ENCODE data around the gene AFG3L2. TPM values are rescaled to one million over a fixed set of nuclear protein-coding genes. Genes with fewer than 3 reads are reported as not detected.
A peak's percentile ranks its signal among the peaks of the same experiment; 100 is the strongest.

AFG3L2 gene
- total RNA-seq, 1 experiment from 2014 or later: 73.5 TPM

DNA sequence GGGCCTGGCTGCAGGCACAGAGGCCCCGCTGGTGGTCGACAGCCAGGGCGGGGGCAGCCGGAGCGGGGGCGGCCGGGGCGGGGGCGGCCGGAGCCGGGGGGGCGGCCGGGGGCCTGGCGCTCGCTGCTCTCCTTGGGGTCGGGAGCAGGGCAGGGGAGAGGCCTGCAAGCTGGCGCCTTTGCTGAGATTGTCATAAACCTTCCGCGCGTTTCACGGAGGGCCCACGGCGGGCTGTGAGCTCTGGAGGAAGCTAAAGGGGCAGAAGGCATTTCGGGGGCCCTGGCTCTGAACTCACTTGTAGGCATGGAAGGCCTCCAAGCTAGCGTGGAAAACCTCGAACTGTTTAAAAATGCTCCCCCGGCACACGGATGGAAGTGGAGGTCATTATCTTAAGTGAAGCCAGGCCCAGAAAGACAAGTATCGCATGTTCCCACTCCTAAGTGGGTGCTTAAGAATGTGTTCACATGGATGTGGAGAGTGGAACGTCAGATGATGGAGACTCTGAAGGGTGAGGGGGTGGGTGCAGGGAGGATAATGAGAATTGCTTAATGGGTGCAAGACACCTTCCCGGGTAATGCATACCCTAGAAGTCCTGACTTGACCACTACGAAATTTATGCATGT is 31.3 kb upstream of the AFG3L2 start:
- Histone ChIP-seq H3K9ac (ENCODE audit: extremely low read depth, insufficient read length, low read length) (peak overlapping the region; percentile 51), H2AFZ (ENCODE audit: low read length) (no peak overlapping the region)
- H3K27ac Mint-ChIP-seq: peak overlapping the region in 1 of 3 experiments; percentile 33; a peak in 1 of 7 replicates

More for the DNA sequence above, 31.3 kb upstream of the AFG3L2 start:
- no peaks in the 10 kb centered on the region for H3K9me3 ChIP-seq (ENCODE audit: control insufficient read depth, low read depth, low read length)
- no peak overlapping the region for H3K4ac ChIP-seq (ENCODE audit: low read depth, low read length)
- peaks cover 3% of the 10 kb centered on the region; the same call in 1 of the 2 replicates for H3K27me3 ChIP-seq (ENCODE audit: insufficient read depth, low read length)
- DNase-seq: no peak
- H3K4me1 Mint-ChIP-seq: peaks cover 22 to 24% of the 10 kb centered on the region in 2 experiments
- no peak overlapping the region for H3T11ph ChIP-seq (ENCODE audit: low read length)
- no peak overlapping the region for H2BK15ac ChIP-seq (ENCODE audit: low read depth, low read length)
- H3K9me3 Mint-ChIP-seq: peaks cover 3% of the 10 kb centered on the region in 2 experiments; a peak in 3 of 5 replicates
- H2BK5ac ChIP-seq (ENCODE audit: insufficient read length, low read length): no peak overlapping the region
- H3K79me1 ChIP-seq (ENCODE audit: insufficient read depth, low read depth, low read length, poor library complexity, severe bottlenecking): no peaks in the 10 kb centered on the region
- no peaks in the 10 kb centered on the region for H4K20me1 ChIP-seq (ENCODE audit: control insufficient read depth, insufficient read depth, insufficient read length)
- H2BK20ac ChIP-seq (ENCODE audit: low read depth, low read length, poor library complexity, severe bottlenecking): no peak overlapping the region
- H4K8ac ChIP-seq (replicated peaks; ENCODE audit: insufficient read length, low read depth, low read length): no peak overlapping the region
- H3K4me2 ChIP-seq (ENCODE audit: insufficient read depth, insufficient read length, low read length): peak overlapping the region; percentile 89
- peaks cover 47% of the 10 kb centered on the region for H3K27me3 Mint-ChIP-seq (ENCODE audit: low read depth)
- H3K79me2 ChIP-seq (ENCODE audit: insufficient read depth, low read length): no peaks in the 10 kb centered on the region
- TF ChIP-seq, protein P1, sequence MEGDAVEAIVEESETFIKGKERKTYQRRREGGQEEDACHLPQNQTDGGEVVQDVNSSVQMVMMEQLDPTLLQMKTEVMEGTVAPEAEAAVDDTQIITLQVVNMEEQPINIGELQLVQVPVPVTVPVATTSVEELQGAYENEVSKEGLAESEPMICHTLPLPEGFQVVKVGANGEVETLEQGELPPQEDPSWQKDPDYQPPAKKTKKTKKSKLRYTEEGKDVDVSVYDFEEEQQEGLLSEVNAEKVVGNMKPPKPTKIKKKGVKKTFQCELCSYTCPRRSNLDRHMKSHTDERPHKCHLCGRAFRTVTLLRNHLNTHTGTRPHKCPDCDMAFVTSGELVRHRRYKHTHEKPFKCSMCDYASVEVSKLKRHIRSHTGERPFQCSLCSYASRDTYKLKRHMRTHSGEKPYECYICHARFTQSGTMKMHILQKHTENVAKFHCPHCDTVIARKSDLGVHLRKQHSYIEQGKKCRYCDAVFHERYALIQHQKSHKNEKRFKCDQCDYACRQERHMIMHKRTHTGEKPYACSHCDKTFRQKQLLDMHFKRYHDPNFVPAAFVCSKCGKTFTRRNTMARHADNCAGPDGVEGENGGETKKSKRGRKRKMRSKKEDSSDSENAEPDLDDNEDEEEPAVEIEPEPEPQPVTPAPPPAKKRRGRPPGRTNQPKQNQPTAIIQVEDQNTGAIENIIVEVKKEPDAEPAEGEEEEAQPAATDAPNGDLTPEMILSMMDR (conservative IDR thresholded peaks at IDR 0.05): no peak
- no CpG with 5 or more reads among the region's 32 CpGs for WGBS (ENCODE audit: extremely low coverage, insufficient read length, low lambda C conversion rate)
- H3K56ac ChIP-seq (ENCODE audit: insufficient read length, low read depth, low read length): no peak overlapping the region
- H3K18ac ChIP-seq (ENCODE audit: insufficient read length, low read depth, low read length): peak overlapping the region; percentile 35
- H3K27ac ChIP-seq (ENCODE audit: insufficient read length, low read depth, low read length): no peak overlapping the region
- no peak overlapping the region for H3K23ac ChIP-seq (ENCODE audit: insufficient read length, low read depth, low read length)
- no peak overlapping the region for H4K5ac ChIP-seq (ENCODE audit: insufficient read length, low read depth, low read length)
- peaks cover 8% of the 10 kb centered on the region for H3K23me2 ChIP-seq (ENCODE audit: insufficient read length, low read depth, low read length, poor library complexity, severe bottlenecking)
- H3K4me1 ChIP-seq (ENCODE audit: insufficient read depth, low read length): no peaks in the 10 kb centered on the region
- H3K14ac ChIP-seq (ENCODE audit: insufficient read depth, low read length): peak overlapping the region; percentile 76
- H3K36me3 Mint-ChIP-seq (ENCODE audit: insufficient read depth in 1 of 3, low read depth in 3 of 3): peaks cover 0 to 3% (median 2%) of the 10 kb centered on the region in 3 experiments; a peak in 3 of 7 replicates
- H3K4me3 Mint-ChIP-seq: peak overlapping the region; percentile 71 to 85
- H4K91ac ChIP-seq (ENCODE audit: insufficient read length, low read depth, low read length): no peak overlapping the region
- H2AK5ac ChIP-seq (ENCODE audit: insufficient read length, low read length): no peak overlapping the region
- H2BK120ac ChIP-seq (ENCODE audit: low read depth, low read length, poor library complexity, severe bottlenecking): no peak overlapping the region
- H2BK12ac ChIP-seq (ENCODE audit: insufficient read length, low read depth, low read length): no peak overlapping the region
